ENCODE data around the gene EHD4.

The EHD4 gene

DNA sequence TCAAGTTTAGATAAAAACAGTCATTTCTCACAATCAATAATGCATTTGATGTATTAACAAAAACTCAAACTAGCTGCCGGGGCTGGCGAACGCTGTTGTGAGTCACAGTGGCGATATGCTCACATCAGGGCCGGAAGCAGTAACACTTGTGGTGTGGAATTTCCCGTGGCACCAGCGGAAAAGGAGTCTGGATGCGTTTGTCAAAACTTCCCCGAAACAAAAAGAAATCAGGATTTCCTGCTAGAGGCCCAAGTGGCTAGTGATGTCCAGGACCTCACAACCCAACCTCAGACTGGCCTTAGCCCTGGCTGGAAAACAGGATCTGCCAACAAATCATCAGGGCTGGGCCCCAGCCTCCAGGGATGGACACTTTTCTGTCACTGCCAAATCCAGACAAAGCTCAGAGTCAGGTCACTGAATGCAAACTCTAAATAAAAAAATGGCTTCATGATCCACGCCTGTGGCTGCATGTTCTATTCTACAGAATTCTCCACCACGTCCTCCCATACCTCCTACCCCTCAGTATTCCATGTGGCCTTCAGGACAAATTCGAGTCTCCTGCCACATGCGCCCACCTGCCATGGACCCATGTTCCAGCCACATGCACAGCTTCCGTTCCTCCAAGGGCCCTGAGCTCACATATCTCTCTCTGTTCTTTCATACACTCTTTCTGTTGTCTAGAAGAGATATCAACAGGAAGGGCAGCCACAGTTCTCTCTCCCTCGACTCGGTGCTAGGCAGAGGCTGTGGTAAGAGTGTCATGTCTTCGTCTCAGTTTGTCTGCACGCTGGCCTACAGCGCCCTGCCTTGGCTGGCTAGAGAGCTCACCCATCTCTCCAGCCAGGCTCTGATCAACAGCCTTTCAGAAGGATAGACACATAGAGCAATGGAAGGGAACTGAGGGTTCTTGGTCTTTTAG is 35.4 kb downstream of the EHD4 start:
- DNase-seq (ENCODE audit: low spot score), result peak; percentile 84

DNA sequence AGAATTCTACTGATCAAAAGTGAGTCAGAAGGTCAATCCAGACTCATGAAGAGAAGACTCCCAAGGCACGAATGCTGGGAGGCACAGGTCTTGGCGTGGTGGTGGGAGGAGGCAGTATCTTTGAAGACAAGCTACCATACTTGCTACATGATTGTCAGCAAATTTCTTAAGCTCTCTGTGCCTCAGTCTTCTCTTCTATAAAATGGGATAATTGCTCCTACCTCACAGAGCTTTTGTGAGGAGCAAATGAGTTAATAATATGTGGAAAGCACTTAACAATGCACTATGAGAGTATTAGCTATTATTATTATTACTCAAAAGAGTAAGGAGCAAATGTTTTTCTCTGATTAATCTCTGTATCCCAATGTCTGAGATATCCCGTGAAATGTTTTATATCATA is 36.2 kb downstream of the EHD4 start:
- DNase-seq (ENCODE audit: low spot score), result no peak

DNA sequence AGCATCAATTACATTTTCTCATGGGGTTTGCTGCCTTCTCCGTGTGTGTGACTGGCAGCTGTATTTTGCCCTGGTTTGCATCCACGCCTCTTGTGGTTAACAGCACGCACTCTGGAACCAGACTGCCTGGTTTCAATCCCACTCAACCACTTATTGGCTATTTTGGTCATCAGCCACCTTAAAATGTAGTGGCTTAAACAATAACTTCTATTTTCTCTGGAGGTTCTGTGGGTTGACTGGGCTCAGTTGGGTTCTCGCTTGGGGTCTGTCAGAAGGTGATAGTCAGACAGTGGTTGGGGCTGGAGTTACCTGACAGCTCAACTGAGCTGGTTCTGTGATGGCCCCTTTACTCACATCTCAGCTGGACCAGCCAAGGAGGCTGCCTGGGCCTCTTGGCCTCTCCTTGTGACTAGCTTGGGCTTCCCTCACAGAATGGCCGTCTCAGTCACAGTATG is 36.8 kb downstream of the EHD4 start:
- DNase-seq (ENCODE audit: low spot score), result no peak

DNA sequence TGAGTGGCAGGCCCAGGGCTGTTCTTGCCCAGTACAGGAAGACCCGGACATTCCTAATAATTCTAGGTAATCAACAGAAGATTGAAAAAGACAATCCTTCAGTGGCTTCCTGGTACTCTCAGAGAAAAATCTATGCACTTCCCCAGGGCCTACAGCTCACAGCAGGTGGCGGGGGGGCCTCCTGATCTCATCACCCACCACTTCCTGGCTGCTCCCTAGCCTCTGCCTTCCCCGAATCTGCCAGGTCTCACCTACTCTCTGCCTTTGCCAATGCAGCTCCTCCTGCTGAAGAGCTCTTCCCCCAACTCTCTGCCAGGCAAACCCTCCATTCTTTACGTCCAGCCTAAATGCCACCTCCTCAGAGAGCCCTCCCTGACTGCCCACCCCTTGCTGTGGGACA is 37.5 kb downstream of the EHD4 start:
- peak; percentile 85 for DNase-seq (ENCODE audit: low spot score)

DNA sequence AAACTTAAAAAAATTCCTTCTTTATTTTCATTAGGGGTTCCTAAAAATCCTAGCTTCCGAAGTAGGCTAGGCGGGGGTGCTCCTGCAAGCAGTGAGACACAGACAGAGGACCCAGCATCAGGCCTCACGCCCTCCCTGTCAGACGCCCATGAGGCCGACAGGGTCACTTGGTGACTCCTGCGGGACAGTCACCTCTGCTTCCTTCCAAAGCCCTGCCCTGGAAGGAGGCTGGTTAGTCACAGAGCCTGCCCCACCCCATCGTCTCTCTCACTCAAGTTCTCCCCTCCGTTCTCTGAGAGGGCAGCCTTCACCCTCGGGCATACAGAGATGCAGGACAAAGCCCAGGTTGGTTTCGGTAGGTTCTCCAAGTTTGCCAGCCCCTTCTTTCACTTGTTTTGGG is 38.6 kb downstream of the EHD4 start:
- no peak for DNase-seq (ENCODE audit: low spot score)

DNA sequence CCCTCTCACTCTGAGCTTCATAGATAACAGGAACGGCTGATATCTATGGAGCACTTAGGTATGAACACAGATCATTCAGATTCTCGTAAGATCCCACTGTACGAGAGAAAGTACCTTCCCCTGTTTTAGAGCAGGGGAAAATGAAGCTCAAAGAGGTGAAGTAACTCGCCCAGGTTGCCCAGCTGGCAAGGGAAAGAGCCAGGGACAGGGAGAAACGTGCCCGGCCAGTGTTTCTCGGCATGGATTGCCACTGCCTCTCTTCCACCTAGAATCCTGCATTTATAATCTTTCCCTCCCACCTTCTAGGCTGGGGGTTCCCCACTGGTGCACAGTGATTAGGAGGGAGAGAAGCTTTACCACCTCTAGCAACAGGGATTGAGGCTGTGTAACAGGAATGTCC is 39.0 kb downstream of the EHD4 start:
- no peak for DNase-seq (ENCODE audit: low spot score)

DNA sequence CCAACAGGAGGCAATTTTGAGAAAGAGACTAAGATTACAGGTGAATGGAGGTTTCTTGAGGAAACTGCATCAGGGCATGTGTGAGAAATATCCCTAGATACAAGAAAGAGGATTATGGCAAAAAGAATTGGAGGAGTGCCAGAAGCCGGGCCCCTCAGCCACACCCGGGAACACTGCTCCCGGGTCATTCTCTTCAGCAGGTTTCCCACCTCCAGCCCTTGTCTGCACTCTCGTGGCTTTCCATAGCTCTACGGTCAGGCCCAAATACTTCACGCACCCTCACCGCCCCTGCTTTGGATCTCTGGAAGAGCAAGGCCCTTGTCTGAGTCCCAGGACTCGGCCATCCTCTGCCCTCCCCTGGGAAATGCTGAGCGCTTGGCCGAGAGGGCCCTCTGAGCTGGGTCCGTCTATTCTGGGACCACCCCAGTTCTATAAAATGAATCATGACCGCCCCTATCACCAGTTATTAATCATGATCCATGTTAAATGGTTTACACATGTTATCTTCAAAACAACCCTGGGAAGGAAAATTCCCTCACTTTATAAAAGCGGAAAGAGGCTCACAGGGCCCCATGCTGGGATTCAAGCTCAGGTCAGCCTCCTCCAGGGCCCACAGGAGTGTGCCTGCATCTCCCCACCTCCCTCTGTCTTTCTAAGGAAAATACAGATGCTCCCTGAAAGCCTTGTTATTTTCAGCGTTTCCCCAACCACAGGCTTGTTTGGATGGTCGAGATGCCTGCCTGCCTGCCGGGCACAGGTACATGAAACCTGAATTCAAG is 39.7 kb downstream of the EHD4 start:
- no peak for DNase-seq (ENCODE audit: low spot score)

DNA sequence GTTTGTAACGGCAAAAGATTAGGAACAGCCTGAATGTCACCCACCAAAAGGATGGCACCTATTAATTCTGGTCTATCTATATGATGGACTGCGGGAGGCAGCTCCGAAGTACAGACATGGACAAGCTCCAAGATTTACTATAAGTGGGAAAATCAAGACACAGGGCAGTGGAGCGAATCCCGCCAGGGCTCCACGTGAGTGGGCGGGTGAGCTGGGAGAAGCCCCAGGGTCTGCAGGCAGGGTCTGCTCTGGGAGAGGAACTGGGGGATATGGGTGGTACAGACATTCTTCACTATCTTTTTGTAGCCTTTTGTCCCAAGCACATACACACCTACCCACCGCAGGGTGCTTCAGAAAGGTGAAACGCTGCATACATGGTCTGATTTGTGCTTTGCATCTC is 40.3 kb downstream of the EHD4 start:
- DNase-seq (ENCODE audit: low spot score), result no peak

DNA sequence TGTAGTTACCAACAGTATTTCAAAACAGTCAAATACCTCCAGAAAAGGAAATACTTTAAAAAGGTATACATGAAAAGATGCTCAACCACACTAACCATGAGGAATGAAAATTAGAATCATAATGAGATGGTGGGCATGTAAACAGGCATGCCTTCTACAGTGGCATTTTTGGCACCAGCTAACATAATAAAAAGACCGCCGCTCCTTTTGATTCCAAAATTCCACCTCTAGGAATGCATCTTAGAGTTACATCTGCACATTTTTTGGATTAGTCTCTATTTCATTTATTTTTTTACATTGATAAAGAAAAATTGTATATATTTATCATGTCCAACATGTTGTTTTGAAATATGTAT is 41.5 kb downstream of the EHD4 start:
- DNase-seq (ENCODE audit: low spot score), result no peak

DNA sequence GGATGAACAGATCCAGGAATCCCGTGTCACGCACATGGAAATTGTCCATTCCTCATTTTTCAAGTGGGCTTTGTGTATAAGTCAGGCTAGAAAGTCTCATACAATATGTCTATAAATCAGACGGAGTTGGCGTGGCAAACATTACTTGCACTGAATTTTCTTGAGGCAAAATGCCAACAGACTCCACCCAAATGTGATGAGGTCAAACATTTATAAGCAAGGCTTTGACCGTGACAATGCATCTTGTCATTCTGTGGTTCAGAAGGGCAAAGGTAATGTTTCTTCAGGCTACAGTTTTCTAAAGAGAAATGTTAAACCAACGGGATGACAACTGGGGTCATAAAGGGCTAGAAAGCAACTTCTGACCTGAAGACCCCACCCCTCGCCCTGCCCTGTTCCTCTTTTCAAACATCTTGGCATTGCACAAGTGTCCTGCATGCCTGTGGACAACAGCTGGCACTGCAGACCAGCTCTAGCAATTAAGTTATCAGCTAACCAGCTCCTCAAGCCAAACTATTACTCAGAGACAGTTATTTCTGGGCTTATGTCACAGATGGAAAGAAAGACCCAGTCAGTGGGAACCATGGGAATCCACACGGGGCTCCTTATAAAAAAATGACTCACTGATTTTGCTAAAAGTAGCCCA is 42.0 kb downstream of the EHD4 start:
- no peak for DNase-seq (ENCODE audit: low spot score)

DNA sequence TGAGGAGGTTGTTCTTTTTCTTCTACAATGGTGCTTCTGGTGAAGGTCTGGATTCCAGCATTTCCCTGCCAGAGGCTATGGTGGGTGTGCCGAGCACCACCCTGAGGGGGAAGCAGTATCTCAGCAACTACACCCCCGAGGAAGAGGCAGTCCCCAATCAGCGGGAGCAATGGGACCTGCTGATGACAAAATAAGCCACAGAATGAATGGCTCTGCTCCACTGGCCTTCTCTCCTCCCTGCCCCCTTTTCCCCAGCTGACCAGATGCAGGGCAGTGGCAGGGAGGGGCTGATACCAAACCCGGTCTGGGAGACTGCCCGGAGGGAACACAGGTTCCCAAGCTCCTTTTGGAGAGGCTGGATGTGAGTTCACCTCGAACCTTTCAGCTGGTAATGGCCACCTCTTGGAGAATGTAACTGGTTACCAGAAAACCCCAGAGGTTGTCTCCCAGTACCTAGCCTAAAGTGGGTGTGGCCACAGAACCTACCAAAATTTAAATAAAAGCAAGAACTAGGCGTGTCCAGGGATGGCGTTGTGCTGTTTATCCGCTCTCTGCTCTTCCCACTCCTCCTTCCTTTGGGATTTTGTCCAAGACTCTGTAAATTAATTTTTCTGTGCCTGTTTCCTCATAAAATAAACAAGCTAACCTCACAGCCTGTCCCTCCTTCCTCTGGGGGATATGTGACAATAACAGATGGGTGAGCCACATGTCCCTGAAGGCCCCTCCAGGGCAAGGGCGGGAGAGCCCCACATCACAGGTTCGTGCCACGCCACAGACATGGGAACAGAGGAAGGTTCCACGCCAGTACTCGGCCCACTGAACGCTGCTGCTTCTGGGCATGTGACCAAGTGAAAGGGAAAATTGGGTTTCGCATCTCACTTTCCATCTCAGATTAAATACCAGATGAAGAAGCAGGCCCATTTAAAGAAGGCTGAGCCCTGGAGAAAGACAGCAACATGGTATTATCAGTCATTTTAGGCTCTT is 43.4 kb downstream of the EHD4 start:
- no peak for DNase-seq (ENCODE audit: low spot score)

DNA sequence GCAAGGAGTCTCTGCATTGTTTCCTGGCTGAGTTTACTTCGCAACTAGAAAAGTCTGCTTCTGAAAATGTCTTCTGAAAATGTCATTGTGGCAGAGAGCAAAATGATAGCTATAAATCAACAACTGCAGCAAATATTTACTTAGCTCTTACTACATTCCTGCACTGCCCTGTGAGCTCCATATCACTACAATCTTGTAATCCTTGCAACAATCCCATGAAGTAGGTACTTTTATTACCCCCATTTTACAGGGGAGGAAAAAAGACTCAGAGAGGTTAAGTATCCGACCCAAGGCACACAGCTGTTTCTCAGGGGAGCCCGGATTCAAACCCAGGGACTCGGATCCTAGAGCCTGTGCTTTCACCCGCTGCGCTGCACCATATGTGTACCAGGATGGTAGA is 44.3 kb downstream of the EHD4 start:
- DNase-seq (ENCODE audit: low spot score), result no peak

DNA sequence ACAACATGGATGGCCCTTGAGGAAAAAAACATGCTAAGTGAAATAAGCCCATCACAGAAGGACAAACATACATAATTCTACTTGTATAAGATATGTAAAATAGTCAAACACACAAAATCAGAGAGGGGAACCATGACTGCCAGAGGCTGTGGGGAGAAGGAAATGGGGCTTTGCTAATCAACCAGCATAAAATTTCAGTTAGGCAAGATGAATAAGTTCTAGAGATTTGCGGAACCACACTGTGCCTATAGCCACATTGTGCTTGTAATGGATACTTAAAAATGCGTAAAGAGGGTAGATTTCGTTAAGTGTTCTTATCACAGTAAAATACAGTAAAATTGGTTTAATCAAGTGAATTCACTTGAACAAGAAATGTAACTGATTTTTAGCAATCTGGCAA is 44.8 kb downstream of the EHD4 start:
- DNase-seq (ENCODE audit: low spot score), result no peak

DNA sequence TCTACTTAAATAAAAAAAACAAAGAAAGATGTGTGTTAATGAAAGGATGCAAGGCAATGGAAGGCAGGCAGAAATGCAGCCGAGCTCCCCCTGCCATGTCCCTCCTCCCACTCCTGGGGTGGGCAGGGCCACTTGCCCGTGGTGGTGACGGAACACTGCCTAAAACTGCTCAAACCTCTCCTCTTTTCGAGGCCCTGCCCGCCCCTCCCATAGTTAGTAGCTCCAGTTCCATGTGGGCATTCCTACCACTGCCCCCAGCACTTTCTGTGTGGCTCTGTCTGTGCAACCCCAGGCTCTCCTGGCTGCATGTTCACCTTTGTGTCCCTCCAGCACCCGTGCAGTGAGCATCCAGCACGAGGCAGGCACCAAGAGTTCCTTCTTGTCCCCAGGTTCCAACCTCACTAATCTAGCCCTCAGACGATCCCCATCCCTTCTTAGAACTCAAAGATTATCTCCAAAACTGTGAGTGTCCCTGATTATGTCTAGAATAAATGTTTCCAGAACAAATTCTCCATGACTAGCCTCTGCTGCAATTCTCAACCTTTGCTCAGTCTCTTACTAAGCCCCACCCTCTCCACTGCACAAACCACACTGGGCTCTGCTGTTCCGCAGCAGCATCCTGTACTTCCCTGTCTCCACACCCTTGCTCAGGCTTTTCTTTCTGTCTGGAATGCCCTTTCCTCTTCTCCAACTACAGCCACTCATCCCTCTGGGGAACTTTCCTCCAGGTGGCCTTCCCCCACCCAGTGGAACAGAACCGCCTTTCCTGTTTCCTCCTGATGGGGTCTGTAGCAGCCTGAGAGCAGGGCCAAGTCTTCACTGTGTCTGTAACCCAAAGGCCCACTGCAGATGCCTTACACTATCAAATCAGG is 45.9 kb downstream of the EHD4 start:
- peak; percentile 14 for DNase-seq (ENCODE audit: low spot score)

DNA sequence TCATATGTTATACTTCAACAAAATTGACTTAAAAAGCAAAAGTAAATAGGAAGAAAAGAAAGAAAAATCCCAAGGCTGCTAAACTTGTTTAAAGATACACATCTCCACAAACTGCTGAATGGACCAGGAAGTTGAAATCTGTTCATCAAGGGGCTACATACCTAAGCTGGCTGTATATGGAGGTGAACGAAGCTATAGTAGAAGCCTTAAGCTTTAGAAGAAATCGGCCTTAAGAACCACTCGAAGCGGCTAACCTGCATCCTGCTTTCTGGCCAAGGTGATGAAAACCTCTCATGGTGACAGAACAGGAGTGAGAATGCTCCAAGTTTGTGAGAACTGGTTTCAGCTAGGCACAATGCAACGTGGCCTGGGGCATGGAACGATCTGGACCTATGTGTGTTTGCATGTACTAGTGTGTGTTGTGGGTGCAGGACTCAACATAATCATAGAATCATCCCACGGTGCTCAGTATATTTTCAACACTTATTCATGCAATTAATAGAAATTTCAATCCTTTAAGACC is 47.2 kb downstream of the EHD4 start:
- DNase-seq (ENCODE audit: low spot score), result no peak

DNA sequence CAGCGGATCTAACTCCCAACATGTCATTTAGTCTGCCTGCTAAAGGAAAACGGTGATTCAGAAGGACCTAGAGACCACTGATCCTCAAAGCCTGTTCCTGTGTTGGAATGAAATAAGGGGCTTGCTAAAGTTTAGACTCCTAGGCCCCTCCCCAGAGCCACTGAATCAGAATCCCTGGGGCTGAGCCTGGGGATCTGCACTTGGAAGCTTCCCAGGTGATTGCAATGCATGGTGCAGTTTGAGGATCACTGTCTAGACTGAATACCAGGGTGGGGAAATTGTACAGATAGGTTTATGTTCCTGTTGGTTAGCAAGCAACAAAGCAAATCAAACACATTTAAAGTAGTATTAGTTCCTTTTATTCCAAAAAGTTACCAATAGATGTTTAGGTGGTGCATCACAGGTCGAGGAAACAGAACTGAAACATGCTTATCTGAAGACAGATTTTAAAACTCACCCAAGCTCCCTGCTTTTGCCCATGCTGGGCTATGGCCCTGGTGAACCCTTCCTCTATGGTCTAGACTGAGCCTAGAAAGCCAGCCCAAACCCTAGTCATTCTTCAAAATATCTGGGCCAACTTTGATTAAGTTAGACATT is 48.9 kb downstream of the EHD4 start:
- no peak for DNase-seq (ENCODE audit: low spot score)

DNA sequence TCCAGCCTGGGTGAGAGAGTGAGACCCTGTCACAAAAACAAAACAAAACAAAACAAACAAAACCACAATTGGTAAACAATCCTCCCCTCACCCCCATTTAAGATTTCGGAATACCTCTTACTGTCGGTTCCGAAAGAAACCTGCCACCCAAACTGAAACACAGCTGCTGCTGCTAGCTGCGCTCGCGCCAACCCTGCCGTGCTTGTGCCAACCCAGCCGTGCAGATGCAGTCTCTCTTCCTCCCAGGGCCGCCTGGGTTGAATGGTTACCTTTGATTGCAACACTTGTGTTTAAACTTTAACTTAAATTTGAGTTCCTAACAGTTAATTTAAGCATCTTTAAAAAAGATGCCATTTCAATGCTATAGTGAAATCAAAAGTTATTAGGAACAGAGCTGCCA is 50.0 kb downstream of the EHD4 start:
- no peak for DNase-seq (ENCODE audit: low spot score)

DNA sequence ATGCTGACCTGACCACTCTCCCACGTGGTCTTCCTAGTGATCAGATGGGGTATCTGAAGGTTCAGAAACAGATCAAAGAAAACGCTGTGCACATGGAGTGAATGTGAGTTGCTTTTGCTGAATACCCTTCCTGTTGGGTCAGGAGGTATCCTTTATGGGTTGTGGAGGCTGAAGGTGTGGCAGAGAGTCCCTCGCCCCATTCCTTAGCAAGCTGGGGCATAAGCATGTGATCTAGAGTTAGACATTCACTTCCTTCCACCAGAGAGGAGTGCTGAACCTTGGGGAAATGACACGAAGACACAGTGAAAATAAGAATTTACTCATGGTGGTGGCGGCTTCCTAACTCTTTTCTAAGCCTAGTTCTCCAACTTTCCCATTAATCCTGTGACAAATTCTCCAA is 50.7 kb downstream of the EHD4 start:
- no peak for DNase-seq (ENCODE audit: low spot score)

DNA sequence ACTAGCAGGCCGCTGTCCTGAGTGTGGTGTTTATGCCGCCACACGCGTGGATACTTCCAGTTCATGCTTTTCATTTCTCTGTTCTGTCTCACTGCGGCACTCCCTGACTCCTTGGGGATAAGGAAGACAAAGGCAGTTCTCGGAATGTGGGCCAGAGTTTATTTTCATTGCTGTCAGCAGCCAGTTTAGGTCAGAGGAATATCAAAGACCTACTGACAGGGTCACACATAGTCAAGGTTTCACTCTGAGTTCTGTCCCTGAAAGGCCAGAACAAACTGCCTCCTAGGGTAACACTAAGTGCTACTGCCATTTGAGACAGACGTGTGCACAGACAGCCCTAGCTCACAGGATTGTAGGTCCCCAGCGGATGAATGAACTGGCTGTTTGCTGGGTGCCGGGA is 51.2 kb downstream of the EHD4 start:
- DNase-seq (ENCODE audit: low spot score), result no peak

DNA sequence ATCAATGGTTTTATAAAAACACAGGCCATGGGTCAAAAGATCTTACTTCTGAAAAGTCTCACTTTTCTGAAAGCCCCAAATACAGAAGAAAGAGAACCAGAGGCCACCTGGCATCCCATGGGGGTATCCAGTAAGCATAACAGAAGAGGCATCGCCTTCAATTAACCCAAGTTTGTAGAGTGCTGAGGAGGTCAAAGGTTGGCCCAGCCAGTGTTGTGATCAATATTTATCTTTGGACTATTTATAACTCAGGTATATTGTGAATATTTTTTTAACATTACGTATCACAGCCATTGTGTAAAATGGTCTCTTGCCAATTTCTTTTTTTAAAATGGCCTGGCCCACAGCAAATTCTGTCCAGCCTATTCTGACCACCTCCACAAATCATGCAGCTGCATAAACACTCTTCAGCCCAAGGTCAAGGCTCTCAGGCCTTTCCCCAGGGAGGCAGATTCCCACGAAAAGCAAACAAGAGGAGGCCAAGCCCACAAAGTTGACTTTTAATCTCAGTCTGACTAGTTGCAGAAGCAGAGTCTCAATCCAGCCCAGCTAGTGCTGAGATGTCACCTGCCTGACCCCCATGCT is 52.3 kb downstream of the EHD4 start:
- no peak for DNase-seq (ENCODE audit: low spot score)

Data from CD4-positive, alpha-beta T cell treated with Interleukin-6 at 100 ng/mL for 8 hours (primary cell).